HCT116 (cell line): Measurements from ENCODE around the gene KATNIP. TPM values are rescaled to one million over a fixed set of nuclear protein-coding genes. Genes with fewer than 3 reads are reported as not detected.

Experiments used
- ATAC-seq: fragments of 200-7000 bp; cut with Tn5 transposase; 2 replicates; pipeline ENCODE4 v1.9.1; 2020; ENCODE audit warnings: mild to moderate bottlenecking, moderate library complexity
- BruUV-seq: library from RNA; stranded (reverse); fragments of 400-500 nt; replicated peaks from 2 replicates; lab custom pipeline; 2021; lab: Mats Ljungman, UMichigan
- CTCF ChIA-PET: fragments of 300-600 bp; sonication (Branson Sonifier 250); formaldehyde crosslinking; loops from one replicate; lab custom pipeline; 2021; ENCODE audit warnings: antibody characterized with exemption; lab: Charles Lee
- POLR2A ChIA-PET: fragments of 300-600, 350-600 bp; sonication (Branson Sonifier 250); formaldehyde crosslinking; loops from one replicate; lab custom pipeline; 2021; ENCODE audit warnings: antibody characterized with exemption; lab: Charles Lee
- RAD21 ChIA-PET, 2 experiments: fragments of 300-600 bp; sonication (Branson Sonifier 250); formaldehyde crosslinking; loops; one replicate each; lab custom pipeline; 2023; ENCODE audit warnings: low total read pairs in 2 of 2; ENCODE audit not compliant: uncharacterized antibody in 2 of 2, unreplicated experiment in 2 of 2, low non-redundant PET in 1 of 2; lab: Charles Lee
- DNase-seq: peaks from one replicate; pipeline ENCODE4 v3.0.0-alpha.2; 2010; ENCODE audit warnings: low read depth, low spot score
- H2AFZ ChIP-seq: fragments of 200-600 bp; shearing (Covaris generic), sonication (generic); 2 replicates; pipeline ENCODE4 v1.6.1; 2017; ENCODE audit warnings: low read depth, mixed run types, mixed read lengths, antibody characterized with exemption, low read length; ENCODE audit not compliant: poor library complexity, severe bottlenecking
- H3K27ac ChIP-seq: 2 replicates; pipeline ENCODE4 v1.5.1; 2012; ENCODE audit warnings: low read depth, low read length
- H3K27me3 ChIP-seq: fragments of 200-600 bp; sonication (generic); 2 replicates; pipeline ENCODE4 v1.6.1; 2016; ENCODE audit warnings: mixed run types, low read length, mixed read lengths; ENCODE audit not compliant: insufficient read depth
- H3K36me3 ChIP-seq, 2 experiments: fragments of 200-500 bp in 1 of 2; fragments of 200-600 bp in 1 of 2; sonication (Bioruptor generic) in 1 of 2; sonication (generic) in 1 of 2; 2 replicates each; pipeline versions ENCODE4 v1.5.1 to v1.6.1; 2014 to 2016; ENCODE audit warnings: low read length in 2 of 2, inconsistent platforms in 1 of 2, mixed read lengths in 1 of 2, mixed run types in 1 of 2; ENCODE audit not compliant: insufficient read depth in 2 of 2, control insufficient read depth in 1 of 2
- H3K4me1 ChIP-seq, 2 experiments: fragments of 200-600 bp in 1 of 2; sonication (generic) in 1 of 2; 2 replicates each; pipeline versions ENCODE4 v1.5.1 to v1.6.1; 2012 to 2017; ENCODE audit warnings: low read length in 2 of 2, inconsistent platforms in 1 of 2, mild to moderate bottlenecking in 1 of 2, mixed read lengths in 1 of 2, mixed run types in 1 of 2, moderate library complexity in 1 of 2; ENCODE audit not compliant: insufficient read depth in 2 of 2, control insufficient read depth in 1 of 2
- H3K4me2 ChIP-seq: fragments of 200-600 bp; sonication (generic); 2 replicates; pipeline ENCODE4 v1.6.1; 2017; ENCODE audit warnings: mixed run types, low read length, mixed read lengths
- H3K4me3 ChIP-seq, 2 experiments: fragments of 200-600 bp in 1 of 2; sonication (generic) in 1 of 2; replicated peaks in 1 of 2; 2 replicates each; pipeline ENCODE4 v1.5.1; 2011 to 2016; ENCODE audit warnings: low read length in 2 of 2, control low read depth in 1 of 2, low read depth in 1 of 2, mild to moderate bottlenecking in 1 of 2, mixed read lengths in 1 of 2, mixed run types in 1 of 2
- H3K79me2 ChIP-seq: fragments of 200-600 bp; sonication (generic); 2 replicates; pipeline ENCODE4 v1.6.1; 2017; ENCODE audit warnings: mild to moderate bottlenecking, mixed run types, low read length, moderate library complexity, mixed read lengths; ENCODE audit not compliant: insufficient read depth
- H3K9ac ChIP-seq: fragments of 200-600 bp; sonication (generic); 2 replicates; pipeline ENCODE4 v1.6.1; 2016; ENCODE audit warnings: low read length, mixed read lengths
- H3K9me2 ChIP-seq: fragments of 200-600 bp; sonication (generic), shearing (Covaris generic); 2 replicates; pipeline ENCODE4 v1.6.1; 2017; ENCODE audit warnings: mixed run types, mild to moderate bottlenecking, moderate library complexity; ENCODE audit not compliant: insufficient read depth
- H3K9me3 ChIP-seq, 2 experiments: fragments of 200-500 bp in 1 of 2; fragments of 200-600 bp in 1 of 2; sonication (Bioruptor generic) in 1 of 2; sonication (generic) in 1 of 2; 2 replicates each; pipeline ENCODE4 v1.6.1; 2014 to 2017; ENCODE audit warnings: low read length in 2 of 2, mixed read lengths in 2 of 2, inconsistent platforms in 1 of 2, low read depth in 1 of 2, mild to moderate bottlenecking in 1 of 2, mixed run types in 1 of 2, moderate library complexity in 1 of 2; ENCODE audit not compliant: control insufficient read depth in 1 of 2, insufficient read depth in 1 of 2
- H4K20me1 ChIP-seq: fragments of 200-600 bp; sonication (generic), shearing (Covaris generic); 2 replicates; pipeline ENCODE4 v1.6.1; 2017; ENCODE audit warnings: mixed run types, mild to moderate bottlenecking, moderate library complexity; ENCODE audit not compliant: insufficient read depth
- EZH2 ChIP-seq: fragments of 200-600 bp; sonication (generic); IDR thresholded peaks from 2 replicates; pipeline ENCODE4 v1.6.1; 2017; ENCODE audit warnings: antibody characterized with exemption, mixed run types
- POLR2AphosphoS5 ChIP-seq: IDR thresholded peaks from 2 replicates; pipeline ENCODE4 v1.6.1; 2011; ENCODE audit warnings: mild to moderate bottlenecking, low read depth, low read length, moderate library complexity
- SIN3A ChIP-seq: IDR thresholded peaks from 2 replicates; pipeline ENCODE4 v1.6.1; 2012; ENCODE audit warnings: low read depth
- YY1 ChIP-seq: IDR thresholded peaks from 2 replicates; pipeline ENCODE4 v1.6.1; 2011; ENCODE audit warnings: low read length, low read depth, moderate library complexity, mild to moderate bottlenecking; ENCODE audit not compliant: insufficient replicate concordance; ENCODE audit errors: extremely low read depth
- intact Hi-C: fragments of 100-400 bp; cut with micrococcal nuclease; formaldehyde crosslinking; loops from 2 replicates; pipeline ENCODE4 v1.10.0; 2022
- total RNA-seq: library from RNA; stranded (reverse); gene quantifications from one replicate; pipeline ENCODE4 v1.2.1, GENCODE V29; 2021; ENCODE audit not compliant: unreplicated experiment

Gene KATNIP
- total RNA-seq, 1 experiment from 2014 or later, result 23.8 TPM

GRCh38 chr16:27585200-27585599, 35.3 kb downstream of the KATNIP start:
- intact Hi-C loops, result no loop called here
- POLR2A ChIA-PET, result no interaction called here
- Histone ChIP-seq H3K36me3 (no peaks in the 10 kb centered on the region), H3K9me3 (no peaks in the 10 kb centered on the region), H3K9me2 (no peaks in the 10 kb centered on the region), H3K9ac (no peak overlapping the region), H3K4me3 (no peak overlapping the region), H2AFZ (no peak overlapping the region), H3K27ac (no peak overlapping the region), H3K79me2 (no peaks in the 10 kb centered on the region), H3K4me2 (no peak overlapping the region), H3K4me1 (no peaks in the 10 kb centered on the region; a peak in 1 of 4 replicates), H4K20me1 (no peaks in the 10 kb centered on the region), H3K27me3 (no peaks in the 10 kb centered on the region)
- ATAC-seq (no peak), DNase-seq (no peak)
- RAD21 ChIA-PET, result no interaction called here
- CTCF ChIA-PET, result no interaction called here
- BruUV-seq, result no TSS peak
- TF ChIP-seq SIN3A, result no peak
- TF ChIP-seq EZH2, result no peak

- Histone ChIP-seq H3K27me3 (no peaks in the 10 kb centered on the region), H3K79me2 (no peaks in the 10 kb centered on the region), H2AFZ (no peak overlapping the region), H3K9ac (no peak overlapping the region), H3K36me3 (no peaks in the 10 kb centered on the region), H3K9me2 (no peaks in the 10 kb centered on the region), H3K4me1 (no peaks in the 10 kb centered on the region), H3K9me3 (no peaks in the 10 kb centered on the region), H3K27ac (no peak overlapping the region), H3K4me2 (no peak overlapping the region), H4K20me1 (no peaks in the 10 kb centered on the region), H3K4me3 (no peak overlapping the region)
- no TSS peak for BruUV-seq
- DNase-seq (no peak), ATAC-seq (no peak)
- no peak for TF ChIP-seq POLR2AphosphoS5
- TF ChIP-seq YY1, result no peak
- ChIA-PET POLR2A (no interaction called here), RAD21 (no interaction called here), CTCF (interaction anchor here (1.3 kb wide), 1 partner anchor 8 kb away, joined by 4 read pairs; no protein-coding TSS in a partner anchor)
- intact Hi-C loops, result no loop called here
These were observed 36.8 kb downstream of the KATNIP start for GRCh38 chr16:27586711-27587110.
